Fibroblast of mammary gland (primary cell): Measurements from ENCODE around the gene CACNA1F.

ENCODE experiments used
- DNase-seq: peaks from one replicate; pipeline ENCODE4 v3.0.0-alpha.2; 2010; ENCODE audit warnings: low read depth
- H3K4me3 ChIP-seq: 2 replicates; pipeline ENCODE4 v1.5.1; 2011; ENCODE audit warnings: low read depth, mild to moderate bottlenecking, low read length, moderate library complexity; ENCODE audit not compliant: control insufficient read depth
- CTCF ChIP-seq: conservative IDR thresholded peaks from 2 replicates; pipeline ENCODE4 v1.5.1; 2011; ENCODE audit warnings: low read depth, low read length, inconsistent platforms; ENCODE audit not compliant: control insufficient read depth, insufficient read depth

The CACNA1F gene

GRCh38 chrX:49273181-49273727 lies 40.1 kb upstream of the CACNA1F start:
- TF ChIP-seq CTCF, result no peak
- H3K4me3 ChIP-seq, result no peak overlapping the region
- DNase-seq, result no peak

- H3K4me3 ChIP-seq, result no peak overlapping the region
- no peak for DNase-seq
- TF ChIP-seq CTCF, result no peak
These were observed 39.3 kb upstream of the CACNA1F start for GRCh38 chrX:49272421-49272820.

GRCh38 chrX:49271341-49271740 lies 38.2 kb upstream of the CACNA1F start:
- no peak overlapping the region for H3K4me3 ChIP-seq
- DNase-seq, result no peak
- no peak for TF ChIP-seq CTCF

- DNase-seq, result no peak
- H3K4me3 ChIP-seq, result peak overlapping the region; percentile 44
- TF ChIP-seq CTCF, result no peak
These were observed 37.2 kb upstream of the CACNA1F start for GRCh38 chrX:49270249-49270921.

- no peak for DNase-seq
- TF ChIP-seq CTCF, result no peak
- H3K4me3 ChIP-seq, result peak within 1 kb of the TSS; percentile 68
These were observed 36.7 kb upstream of the CACNA1F start, which contains the start of gene PPP1R3F for GRCh38 chrX:49269767-49270248. Gene PPP1R3F (plus strand): TSS chrX:49269793. CDS start chrX:49269870, 77 bp downstream.

GRCh38 chrX:49269010-49269766 lies 36.0 kb upstream of the CACNA1F start:
- peak overlapping the region; percentile 68 for H3K4me3 ChIP-seq
- TF ChIP-seq CTCF, result no peak
- peak; percentile 97 for DNase-seq
